T1000 (cell line): ENCODE data around the gene NDUFAF2.

ENCODE experiments used
- DNase-seq: peaks from one replicate; lab custom pipeline; 2025; ENCODE audit warnings: mixed read lengths; lab: John Stamatoyannopoulos, UW

The NDUFAF2 gene

DNA sequence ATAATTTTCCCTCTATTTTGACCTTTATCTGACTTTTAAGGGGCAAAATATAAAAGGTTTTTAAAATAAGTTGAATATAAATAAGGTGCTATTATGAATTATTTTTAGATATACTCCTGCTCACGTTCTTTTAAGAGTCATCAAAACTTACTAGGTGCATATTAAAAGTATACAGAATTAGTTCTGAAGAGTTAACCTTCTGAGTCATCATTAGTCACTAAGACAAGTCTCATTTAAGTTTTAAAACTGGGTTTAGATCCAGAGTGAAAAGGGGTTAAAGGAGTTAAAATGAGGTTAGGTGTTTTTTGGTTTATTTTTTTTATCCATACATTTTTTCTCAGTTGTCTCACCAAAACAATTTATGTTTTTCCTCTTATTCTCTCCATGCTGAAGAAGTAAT lies 175.5 kb downstream of the NDUFAF2 start:
- DNase-seq: no peak

DNA sequence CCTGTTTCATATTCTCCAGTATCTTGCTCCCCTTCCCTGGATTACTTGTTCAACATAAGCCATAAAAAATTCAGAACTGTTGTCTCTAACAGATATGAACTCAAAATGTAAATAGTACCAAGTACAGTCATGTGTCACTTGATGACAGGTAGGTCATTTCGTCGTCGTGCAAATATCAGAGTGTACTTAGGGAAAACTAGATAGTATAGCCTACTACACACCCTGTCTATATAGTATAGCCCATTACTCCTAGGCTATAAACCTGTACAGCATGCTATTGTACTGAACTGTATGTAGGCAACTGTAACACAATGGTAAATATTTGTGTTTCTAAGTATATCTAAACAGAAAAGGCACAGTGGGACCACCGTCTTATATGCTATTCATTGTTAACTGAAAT lies 178.1 kb downstream of the NDUFAF2 start:
- no peak for DNase-seq

DNA sequence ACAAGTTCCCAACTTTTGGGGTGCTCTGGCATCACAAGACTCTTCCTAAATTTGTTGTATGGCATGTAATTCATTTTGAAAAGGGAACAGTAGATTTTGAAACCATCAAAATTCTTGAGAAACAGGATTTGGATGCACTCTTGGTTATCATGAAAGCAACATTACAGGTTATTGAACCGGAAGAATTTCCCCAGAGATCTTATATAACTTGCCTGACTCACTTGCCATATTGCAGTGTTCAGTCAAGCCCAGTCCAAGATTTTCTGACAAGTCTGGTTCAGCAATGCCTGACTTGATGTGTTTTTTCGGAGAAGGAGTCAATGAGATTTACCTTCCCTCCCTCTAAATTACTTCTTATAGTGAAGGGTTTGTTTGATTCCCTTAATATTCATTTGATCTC lies 185.3 kb downstream of the NDUFAF2 start:
- DNase-seq: no peak

DNA sequence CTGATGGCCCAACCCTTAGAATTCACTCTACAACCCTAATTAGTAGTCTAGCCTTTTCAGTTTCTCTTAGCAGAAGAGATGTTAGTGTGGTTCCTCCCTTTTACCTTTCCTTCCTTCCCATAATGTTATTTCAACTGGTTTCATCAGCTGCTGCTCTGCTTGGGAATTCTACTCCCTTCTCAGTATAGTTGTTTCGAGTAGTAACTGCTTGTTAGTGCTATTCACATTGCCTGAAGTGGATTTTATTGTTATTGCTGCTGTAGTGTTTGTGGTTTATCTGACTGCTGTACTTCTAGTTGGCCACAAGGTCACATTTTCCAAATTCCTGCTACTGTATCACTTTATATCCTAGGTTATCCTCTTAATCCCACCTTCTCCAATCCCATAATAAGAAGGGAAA lies 187.6 kb downstream of the NDUFAF2 start:
- no peak for DNase-seq

DNA sequence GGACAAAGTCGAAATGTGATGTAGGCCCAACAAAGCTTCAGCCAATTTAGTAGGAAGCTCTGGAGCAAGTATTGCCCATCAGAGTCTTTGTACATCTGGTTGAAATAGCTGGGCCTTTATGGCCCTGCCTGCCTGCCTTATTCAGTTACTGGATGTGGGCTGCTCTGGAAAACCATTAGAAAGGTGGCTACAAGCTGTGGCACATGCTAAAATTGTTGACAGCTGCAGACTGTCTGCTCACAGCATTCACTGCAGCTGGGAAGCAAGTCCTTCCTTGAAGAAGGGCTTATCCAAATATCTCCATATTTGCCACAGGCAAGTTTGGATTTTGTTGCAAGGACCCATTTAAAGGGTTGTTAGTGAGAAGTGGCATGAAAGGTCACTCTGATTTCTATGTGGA lies 192.8 kb downstream of the NDUFAF2 start:
- DNase-seq: no peak

DNA sequence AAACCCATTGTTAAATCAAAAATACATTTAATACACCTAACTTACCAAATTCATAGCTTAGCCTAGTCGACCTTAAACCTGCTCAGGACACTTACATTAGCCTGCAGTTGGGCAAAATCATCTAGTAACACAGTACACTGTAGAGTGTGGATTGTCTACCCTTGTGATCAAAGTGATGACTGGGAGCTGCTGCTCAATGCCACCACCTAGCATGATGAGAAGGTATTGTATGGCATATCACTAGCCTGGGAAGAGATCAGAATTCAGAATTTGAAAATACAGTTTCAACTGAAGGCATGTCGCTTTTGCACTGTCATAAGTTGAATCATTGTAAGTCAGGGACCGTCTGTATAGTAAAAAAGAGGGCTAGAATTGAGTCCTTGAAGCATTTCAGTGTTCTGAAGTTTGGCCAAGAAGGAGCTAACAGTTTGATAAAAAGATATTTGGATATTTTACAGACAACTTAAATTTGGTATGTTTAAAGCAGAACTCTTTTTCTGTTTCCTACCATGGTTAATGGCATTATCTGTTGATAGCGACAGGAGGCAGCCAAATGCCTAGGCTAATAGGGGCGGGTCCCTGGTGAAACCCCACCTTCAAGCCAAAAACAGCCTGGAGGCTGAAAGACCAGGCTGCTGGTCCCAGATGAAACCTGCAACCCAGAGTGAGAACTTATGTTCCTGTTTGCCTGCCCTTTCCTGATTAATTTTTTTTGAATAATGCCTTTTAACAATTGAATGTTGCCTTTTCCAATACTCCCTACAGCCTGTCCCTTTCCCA lies 194.3 kb downstream of the NDUFAF2 start:
- no peak for DNase-seq

DNA sequence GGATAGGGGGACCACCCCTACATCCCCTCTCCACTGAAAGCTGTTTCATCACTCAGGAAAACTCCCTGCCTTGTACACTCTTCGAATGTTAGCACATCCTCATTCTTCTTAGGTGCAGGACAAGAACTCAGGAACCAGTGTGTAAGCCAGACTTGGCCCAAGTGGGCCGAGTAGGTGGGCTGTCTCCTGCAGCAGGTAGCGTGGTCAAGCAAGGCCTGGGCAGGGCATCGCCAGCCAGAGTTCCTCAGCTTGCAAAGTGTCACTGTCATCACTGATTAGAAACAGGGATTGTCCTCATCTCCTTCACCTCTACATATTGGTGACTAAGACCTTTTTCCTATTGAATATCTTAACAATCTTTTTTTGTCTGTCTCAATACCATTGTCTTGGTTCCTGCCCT lies 194.9 kb downstream of the NDUFAF2 start:
- DNase-seq: no peak

DNA sequence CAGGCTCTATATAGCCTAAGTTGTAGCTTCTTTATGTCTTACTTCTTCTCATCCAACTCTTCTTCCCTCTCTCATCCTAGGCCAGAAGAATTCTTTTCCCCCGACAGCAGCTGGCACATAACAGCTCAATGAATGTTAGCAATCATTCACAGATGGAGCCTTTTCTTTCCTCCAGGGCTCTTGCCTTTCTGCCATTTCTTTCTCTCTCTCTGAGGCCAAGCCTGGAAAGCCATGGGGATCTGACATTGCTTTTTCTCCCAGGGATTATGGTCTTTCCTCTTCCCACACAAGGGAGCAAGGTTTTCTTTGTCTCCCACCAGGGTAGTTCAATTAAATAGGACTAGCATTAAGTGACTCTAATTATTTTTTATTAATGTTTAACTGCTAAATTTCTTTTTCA lies 196.8 kb downstream of the NDUFAF2 start:
- DNase-seq: no peak

DNA sequence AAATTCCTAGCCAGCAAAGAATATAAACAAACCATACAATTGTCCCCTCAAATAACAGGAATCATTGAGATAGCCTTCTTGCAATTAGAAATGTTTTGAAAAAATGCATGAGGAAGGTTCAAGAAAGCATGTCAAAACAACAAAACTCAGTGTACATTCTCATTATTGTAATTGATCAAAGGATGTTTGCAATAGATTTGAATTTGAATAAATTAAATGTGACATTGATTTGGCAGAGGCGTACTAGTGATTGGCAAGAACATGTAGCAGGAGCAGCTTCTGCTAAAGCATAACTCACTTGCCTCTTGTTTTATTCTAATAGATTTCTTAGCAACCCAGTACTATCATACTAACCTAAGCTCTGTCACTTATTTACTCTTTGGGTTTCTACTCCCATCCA lies 197.4 kb downstream of the NDUFAF2 start:
- no peak for DNase-seq

DNA sequence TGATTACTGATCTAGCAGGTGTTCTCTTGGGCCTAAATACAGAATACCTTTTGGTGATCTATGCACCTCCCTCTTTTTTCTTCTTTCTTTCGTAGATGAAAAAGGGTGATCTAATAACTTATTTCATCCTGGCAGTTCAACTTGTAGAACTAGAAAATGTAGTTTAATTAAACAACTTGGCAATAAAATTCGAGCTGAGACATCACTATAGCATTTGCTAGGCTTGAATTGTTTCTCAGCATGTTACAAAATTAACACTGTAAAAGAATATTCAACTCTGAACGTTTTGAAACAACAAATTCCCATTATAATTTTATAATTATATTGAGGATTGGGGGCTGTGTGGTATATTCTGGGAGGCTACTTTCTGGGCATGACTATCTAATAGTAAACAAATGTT lies 197.8 kb downstream of the NDUFAF2 start:
- no peak for DNase-seq

DNA sequence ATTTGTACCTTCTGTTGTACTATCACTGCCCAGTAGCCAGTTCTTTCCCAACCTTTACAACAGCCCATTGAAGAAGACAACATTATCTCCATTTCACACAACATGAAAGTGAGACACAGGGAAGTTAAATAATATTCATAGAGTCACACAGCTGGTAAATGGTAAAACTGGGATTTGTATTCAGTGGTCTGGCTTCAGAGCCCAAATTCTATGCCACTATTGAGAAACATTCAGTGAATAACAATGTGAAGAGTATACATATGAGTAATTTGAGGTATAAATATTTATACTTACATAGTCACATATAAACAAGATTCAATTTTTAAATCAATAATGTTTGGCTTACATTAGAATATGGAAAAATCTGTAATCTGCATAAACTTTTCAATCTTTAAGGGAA lies 203.5 kb downstream of the NDUFAF2 start:
- no peak for DNase-seq

DNA sequence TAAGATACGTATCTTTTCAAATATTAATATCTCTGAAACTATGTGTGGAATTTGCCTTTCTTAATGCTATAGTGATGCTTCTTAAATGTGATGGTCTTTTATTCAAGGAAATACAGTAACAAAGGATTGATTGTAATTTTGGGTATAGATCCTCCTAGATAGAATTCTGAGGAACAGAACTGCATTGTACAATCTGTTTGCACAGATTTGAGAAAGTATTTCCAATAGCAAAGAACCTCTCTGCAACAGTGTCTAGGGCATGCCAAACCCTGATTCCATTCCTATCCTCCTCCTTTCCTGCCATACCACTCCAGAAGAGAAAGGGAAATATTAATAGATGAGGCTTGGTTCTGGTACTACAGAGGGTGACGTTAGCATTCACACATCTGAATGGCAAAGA lies 206.9 kb downstream of the NDUFAF2 start:
- DNase-seq: no peak

DNA sequence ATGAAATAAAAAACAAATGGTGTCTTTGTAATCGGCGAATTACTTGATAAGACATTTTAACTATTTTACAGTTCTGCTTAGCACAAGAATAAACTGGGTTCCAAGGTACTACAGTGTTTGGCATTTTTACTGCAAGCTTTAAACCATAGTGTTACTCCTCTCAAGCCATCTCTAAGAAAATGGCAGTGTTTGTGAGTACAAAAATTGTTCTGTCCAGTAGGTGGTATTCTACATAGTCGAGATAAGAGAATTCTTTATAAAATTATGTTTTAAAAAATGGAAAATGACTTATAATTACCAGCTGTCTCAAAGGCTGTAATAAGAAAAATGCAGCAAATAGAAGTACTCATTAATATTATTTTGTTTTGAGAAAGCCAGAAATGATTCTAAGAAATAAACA lies 214.1 kb downstream of the NDUFAF2 start:
- DNase-seq: no peak

DNA sequence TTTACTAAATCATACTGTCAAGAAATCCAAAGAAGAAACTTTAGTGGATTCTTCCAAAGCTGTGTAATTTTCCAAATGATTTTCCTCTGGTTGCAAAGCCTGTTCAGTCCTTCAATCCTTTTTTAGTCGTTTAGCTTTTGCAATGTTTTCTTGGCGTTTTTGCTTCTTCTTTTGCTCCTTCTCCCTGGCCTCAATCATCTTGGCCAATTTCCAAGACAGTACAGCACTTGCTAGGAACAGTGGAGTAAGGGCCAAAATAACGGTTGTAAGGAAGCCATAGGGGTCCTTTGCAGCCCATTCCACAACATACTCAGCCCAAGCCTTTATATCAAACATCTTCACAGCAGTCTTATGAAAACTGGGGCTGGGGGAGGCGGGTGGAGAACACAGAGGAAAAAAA lies 214.8 kb downstream of the NDUFAF2 start:
- no peak for DNase-seq

DNA sequence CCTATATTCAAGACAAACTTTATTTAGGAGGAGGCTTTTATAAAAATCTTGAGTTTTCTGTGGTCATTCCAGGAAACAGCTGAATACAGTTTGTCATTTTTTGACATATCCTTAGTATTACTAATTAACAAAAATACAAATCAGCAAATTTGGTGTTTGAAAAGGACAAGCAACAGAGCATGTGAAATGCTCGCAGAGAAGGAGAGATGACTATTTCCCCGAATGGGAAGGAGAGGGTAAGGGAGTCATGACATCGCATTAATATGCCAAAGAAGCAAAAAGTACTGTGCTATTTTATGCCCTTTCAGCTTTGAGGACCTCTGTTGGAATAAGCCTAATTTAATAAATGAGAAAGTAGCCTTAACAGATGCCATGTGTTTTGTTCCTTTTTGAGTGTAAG lies 215.5 kb downstream of the NDUFAF2 start:
- DNase-seq: no peak

DNA sequence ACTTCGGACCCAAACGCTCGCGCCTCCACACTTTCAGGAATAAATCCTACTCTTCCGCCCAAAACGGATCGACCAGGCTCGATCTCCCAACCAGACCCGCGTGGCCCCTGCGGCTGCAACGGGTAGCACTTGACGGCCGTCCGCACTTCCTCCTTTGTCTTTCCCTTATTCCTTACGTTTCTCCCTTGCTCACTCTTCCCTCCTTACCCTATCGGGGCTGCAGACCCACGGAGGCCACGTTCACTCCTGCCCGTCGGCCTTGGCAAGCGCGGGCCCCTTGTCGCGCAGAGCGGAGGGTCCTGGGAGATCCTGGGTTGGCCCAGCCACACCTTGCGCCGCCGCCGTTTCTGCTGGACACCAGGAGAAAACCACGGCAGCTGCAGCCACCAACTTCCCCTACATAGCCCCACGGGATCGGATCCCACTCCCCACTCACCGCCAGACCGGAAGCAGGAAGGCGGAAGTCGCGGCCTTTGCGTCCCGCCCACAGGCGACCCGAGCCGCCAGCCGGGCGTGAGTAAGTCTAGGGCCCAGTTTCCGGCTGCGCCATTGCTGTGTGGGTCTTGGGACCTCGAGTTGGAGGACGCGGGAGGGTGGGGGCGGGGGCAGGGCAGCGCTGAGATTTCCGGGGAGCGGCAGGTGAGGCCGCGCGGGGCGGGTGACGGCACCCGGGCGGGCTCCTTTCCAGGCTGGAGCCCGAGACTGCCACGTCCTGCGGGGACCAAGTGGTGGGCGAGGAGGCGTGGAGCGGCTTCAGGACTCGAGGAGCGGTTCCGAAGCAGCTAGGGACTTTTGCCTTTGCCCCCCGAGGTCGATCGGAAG lies 217.2 kb downstream of the NDUFAF2 start, which contains the start of gene SMIM15:
Gene SMIM15 (minus strand): TSS at position 459 of the 822 bp plus-strand sequence. CDS start 2,297 bp downstream, outside the sequence.
- peak; percentile 71 for DNase-seq

DNA sequence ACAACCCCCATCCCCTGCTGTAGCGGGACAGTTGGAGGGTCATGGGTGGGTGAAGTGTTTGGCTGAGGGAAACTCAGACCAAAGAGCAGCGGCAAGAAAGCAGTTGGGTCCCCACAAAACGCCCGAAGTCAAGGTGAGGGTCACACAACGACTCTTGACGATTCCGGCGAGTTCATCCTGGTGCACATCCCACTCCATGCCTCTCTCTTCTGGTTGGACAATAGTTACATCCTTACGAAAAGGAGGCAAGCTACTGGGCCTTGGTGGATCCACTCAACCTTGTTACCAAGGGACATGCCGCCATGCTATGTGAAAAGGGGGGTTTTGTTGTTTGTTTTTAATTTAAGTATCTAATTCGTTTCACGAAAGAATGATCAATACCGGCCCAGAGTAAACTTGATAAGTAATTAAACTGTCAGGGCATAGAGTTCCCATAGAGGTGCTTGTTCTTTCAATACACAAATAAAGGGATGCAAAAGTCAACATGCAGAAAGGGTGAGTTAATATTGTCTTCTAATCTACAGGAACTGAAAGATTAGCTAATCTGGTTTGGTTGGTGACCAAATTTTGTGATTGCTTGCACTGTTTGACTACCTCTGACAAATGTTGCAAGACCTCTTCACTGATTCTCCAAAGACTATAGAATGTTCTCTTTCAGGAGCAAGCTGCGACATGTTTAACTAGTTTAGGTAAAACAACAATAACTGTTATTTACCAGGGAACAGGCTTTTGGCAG lies 218.0 kb downstream of the NDUFAF2 start:
- DNase-seq: peak; percentile 7

DNA sequence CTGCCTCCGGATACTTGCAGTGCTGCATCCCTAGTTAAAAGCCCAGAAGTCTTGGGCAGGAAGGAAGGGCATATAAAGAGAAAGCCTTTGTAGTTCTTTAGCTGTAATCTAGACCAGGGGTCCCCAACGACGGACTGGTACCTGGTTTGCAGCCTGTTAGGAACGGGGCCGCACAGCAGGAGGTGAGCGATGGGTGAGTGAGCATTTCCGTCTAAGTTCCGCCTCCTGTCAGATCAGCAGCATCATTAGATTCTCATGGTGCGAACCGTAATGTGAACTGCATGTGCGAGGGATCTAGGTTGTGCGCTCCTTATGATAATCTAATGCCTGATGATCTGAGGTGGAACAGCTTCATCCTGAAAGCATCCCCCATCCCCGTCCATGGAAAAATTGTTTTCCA lies 218.9 kb downstream of the NDUFAF2 start:
- no peak for DNase-seq

DNA sequence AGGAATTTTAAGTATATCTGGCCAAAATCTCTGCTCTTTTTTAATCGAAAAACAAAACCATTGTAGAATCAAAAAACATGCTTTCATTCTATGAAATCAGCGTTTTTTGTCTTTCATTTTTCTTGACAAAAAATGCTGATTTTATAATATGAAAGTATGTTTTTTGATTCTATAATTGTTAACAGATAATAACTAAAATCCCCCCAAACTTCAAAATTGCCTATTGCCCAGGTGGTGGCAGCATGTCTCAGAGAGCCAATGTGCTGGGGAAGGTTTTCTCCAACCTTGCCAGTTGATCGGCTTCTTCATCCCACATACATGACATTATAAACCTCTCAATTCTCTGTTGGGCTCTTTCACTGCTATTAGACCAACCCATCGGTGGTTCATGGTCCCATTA lies 222.4 kb downstream of the NDUFAF2 start:
- no peak for DNase-seq

DNA sequence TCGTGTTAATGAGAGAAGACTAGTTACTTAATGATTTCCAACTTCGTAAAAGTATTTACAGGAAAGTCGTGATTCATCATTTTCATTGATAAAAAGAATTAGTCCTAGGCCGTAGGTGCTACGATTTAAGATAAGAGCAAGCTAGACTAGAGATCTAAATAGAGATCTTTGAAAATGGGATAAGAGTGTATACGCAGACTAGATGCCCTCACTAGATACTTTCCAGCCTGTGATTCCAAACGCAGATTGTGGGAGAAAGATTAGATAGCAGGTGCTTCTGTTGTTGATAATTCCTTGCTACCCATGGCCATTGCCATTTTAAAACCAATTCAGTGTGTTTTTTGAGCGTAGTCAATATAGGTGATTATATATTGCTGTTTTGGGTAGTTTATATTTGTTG lies 223.9 kb downstream of the NDUFAF2 start:
- no peak for DNase-seq

DNA sequence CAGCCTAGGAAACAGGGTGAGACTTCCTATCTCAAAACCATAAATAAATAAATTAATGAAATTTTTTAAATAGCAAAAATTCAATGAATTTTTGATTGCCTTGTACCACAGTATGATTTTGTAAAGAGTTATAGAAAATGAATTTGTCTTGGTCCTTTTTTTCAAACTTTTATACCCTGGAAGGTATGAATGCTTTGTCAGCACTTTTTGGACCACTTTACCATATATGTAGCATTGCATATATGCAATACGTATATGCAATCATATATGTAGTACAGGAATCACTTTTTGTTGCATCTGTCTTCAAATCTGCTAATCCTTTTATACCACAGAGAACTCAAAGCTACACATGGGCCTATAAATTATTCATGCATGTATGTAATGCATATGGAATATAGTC lies 226.5 kb downstream of the NDUFAF2 start:
- DNase-seq: no peak

DNA sequence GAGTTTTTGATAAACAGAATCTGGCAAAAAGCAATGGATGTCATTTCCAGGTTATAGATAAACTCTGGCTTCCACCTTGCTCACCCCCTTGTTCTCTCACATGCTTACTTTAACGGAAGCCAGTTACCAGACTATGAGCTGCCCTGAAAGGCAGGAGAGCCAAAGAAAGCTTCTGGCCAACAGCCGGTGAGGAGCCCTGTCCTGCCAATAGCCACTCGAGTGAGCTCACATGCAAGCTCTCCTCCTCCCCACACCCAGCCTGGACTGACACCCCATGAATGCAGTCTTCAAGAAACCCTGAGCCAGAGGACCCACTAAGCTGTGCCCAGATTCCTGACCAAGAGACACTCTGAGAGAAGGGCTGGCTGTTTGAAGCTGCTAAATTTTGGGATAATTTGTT lies 231.6 kb downstream of the NDUFAF2 start:
- DNase-seq: no peak

DNA sequence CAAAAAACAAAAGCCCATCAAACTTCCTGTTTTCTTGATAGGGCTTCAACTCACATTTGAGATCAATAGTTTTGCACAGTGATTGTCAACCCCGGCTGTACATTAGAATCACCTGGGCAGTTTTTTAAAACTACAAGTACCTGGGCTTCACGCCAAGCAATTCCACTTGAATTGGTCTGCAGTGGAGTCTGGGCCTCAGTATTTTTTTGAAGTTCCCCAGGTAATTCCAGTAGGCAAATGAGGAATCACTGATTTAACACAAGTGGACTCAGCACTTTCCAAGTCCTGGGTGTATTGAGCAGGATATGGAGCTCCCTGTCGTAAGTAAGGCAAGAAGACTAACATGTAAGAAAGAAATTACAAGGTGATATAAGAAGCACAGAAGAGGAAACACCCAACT lies 232.1 kb downstream of the NDUFAF2 start:
- DNase-seq: no peak
